Colonic mucosa (tissue), 4 donors: ENCODE measurements around the gene PTGER2. TPM values are rescaled to one million over a fixed set of nuclear protein-coding genes. Genes with fewer than 3 reads are reported as not detected.

Source experiments
- DNase-seq: peaks from one replicate; pipeline ENCODE4 v3.0.0-alpha.2; 2020
- H3K27ac ChIP-seq: fragments of 200-600 bp; one replicate; pipeline ENCODE4 v1.8.0; 2021
- H3K27me3 ChIP-seq: fragments of 200-600 bp; one replicate; pipeline ENCODE4 v1.8.0; 2021
- H3K36me3 ChIP-seq: fragments of 200-600 bp; one replicate; pipeline ENCODE4 v1.8.0; 2021
- H3K4me1 ChIP-seq: fragments of 200-600 bp; one replicate; pipeline ENCODE4 v1.8.0; 2021; ENCODE audit warnings: mild to moderate bottlenecking
- H3K4me3 ChIP-seq: fragments of 200-600 bp; one replicate; pipeline ENCODE4 v1.8.0; 2021
- H3K9ac ChIP-seq, 2 donors: one replicate each; pipeline ENCODE4 v1.7.0; 2013; ENCODE audit warnings: control low read depth in 2 of 2, low read depth in 2 of 2, low read length in 2 of 2
- H3K9me3 ChIP-seq: fragments of 200-600 bp; one replicate; pipeline ENCODE4 v1.8.0; 2021
- CTCF ChIP-seq: fragments of 200-600 bp; IDR thresholded peaks from one replicate; pipeline ENCODE4 v1.8.0; 2022; ENCODE audit warnings: antibody characterized with exemption, mild to moderate bottlenecking
- intact Hi-C: fragments of 100-400 bp; cut with DNase I; formaldehyde crosslinking; loops from one replicate; pipeline ENCODE4 v1.14.1; 2022
- total RNA-seq, 2 donors: library from RNA; stranded (reverse); fragmentation: NEBNext Ultra II Directional in 1 of 2; extraction: Animal tissue kit (Norgen Biotek cat#: 25700) in 1 of 2; gene quantifications; one replicate each; pipeline ENCODE4 v1.2.1, GENCODE V29; 2021
- donor health status: healthy.
- donor health status: DM: no; HTN: no; CAD: no.
- donor health status: DM: no; HTN: no; CAD: no.

Gene PTGER2
- total RNA-seq, 2 donors from 2014 or later: 4.3 to 6.6 TPM

DNA sequence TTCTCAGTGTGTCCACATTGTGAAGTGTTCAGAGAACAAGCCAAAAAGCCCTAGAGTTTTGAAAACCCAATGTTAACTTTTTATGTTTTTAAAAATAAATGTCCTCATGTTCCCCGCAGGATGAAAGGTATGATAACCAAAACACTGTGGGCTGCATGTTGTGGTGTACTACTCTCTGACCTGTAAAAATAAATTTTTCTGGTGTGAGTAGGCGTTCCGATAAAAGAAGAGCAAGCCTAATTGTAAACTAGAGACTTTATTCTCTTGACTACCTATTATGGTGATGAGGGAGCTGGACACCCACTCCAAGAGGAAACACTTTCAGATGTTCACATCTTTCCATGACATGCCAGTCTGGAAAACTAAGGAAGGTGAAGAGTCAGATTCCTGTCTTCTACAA lies 18.2 kb downstream of the PTGER2 start:
- no peaks in the 10 kb centered on the region for H3K9me3 ChIP-seq
- no peak overlapping the region for H3K27ac ChIP-seq
- H3K36me3 ChIP-seq: no peaks in the 10 kb centered on the region
- no peaks in the 10 kb centered on the region for H3K4me1 ChIP-seq
- H3K9ac ChIP-seq: no peak overlapping the region
- no peak for DNase-seq
- H3K27me3 ChIP-seq: no peaks in the 10 kb centered on the region
- intact Hi-C loops: no loop called here
- TF ChIP-seq CTCF: no peak
- H3K4me3 ChIP-seq: no peak overlapping the region

GRCh38 chr14:52333108-52333507 lies 19.0 kb downstream of the PTGER2 start:
- intact Hi-C loops: no loop called here
- Histone ChIP-seq H3K27ac (no peak overlapping the region), H3K27me3 (no peaks in the 10 kb centered on the region), H3K9ac (no peak overlapping the region), H3K4me1 (no peaks in the 10 kb centered on the region), H3K36me3 (no peaks in the 10 kb centered on the region), H3K9me3 (no peaks in the 10 kb centered on the region), H3K4me3 (no peak overlapping the region)
- DNase-seq: no peak
- TF ChIP-seq CTCF: no peak

- Histone ChIP-seq H3K9me3 (no peaks in the 10 kb centered on the region), H3K9ac (no peak overlapping the region), H3K36me3 (no peaks in the 10 kb centered on the region), H3K4me3 (no peak overlapping the region), H3K4me1 (no peaks in the 10 kb centered on the region), H3K27ac (no peak overlapping the region), H3K27me3 (no peaks in the 10 kb centered on the region)
- intact Hi-C loops: no loop called here
- no peak for TF ChIP-seq CTCF
- DNase-seq: no peak
These were observed 19.9 kb downstream of the PTGER2 start for GRCh38 chr14:52333823-52334657.

DNA sequence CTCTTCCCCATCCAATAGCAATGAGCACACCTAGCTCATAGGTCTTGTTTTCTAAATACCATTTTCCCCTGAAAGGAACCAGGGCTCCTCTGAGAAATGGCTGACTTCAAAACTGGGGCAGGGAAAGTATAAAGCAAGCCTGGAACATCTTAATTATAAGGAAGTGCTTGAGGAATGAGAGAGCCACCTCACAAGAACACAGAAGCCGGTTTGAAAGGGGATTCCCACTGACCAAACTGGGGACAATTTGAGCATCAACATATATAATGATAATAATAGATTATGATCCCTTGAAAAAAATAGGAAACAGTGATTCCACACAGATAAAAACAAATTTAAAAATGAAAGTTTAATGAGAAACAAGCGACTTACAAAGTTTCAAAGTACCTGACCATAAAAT lies 22.1 kb downstream of the PTGER2 start:
- no peak for DNase-seq
- Histone ChIP-seq H3K4me3 (no peak overlapping the region), H3K27me3 (no peaks in the 10 kb centered on the region), H3K9me3 (no peaks in the 10 kb centered on the region), H3K9ac (no peak overlapping the region), H3K36me3 (no peaks in the 10 kb centered on the region), H3K4me1 (no peaks in the 10 kb centered on the region), H3K27ac (no peak overlapping the region)
- no peak for TF ChIP-seq CTCF
- intact Hi-C loops: no loop called here

- no peaks in the 10 kb centered on the region for H3K4me1 ChIP-seq
- intact Hi-C loops: no loop called here
- H3K9me3 ChIP-seq: no peaks in the 10 kb centered on the region
- H3K9ac ChIP-seq: no peak overlapping the region
- H3K4me3 ChIP-seq: no peak overlapping the region
- no peak overlapping the region for H3K27ac ChIP-seq
- no peaks in the 10 kb centered on the region for H3K27me3 ChIP-seq
- no peak for TF ChIP-seq CTCF
- DNase-seq: peak; percentile 44
- H3K36me3 ChIP-seq: no peaks in the 10 kb centered on the region
These were observed 24.1 kb downstream of the PTGER2 start for GRCh38 chr14:52338051-52338681.
